OCI-LY3 (cell line): ENCODE data around the gene KIF11.

Experiments
- H2AFZ ChIP-seq: fragments of 200-600, 300-600 bp; shearing (Covaris generic); 2 replicates; pipeline ENCODE4 v1.6.0; 2014; ENCODE audit warnings: antibody characterized with exemption, low read depth, low read length
- H3K27ac ChIP-seq: fragments of 200-600, 300-600 bp; sonication (generic); 2 replicates; pipeline ENCODE4 v1.5.1; 2014; ENCODE audit warnings: mild to moderate bottlenecking, low read length, moderate library complexity, mixed read lengths
- H3K27me3 ChIP-seq: fragments of 200-600, 300-600 bp; sonication (generic); 2 replicates; pipeline ENCODE4 v1.6.1; 2014; ENCODE audit warnings: low read depth, low read length, mixed read lengths
- H3K36me3 ChIP-seq: fragments of 200-600, 300-600 bp; sonication (generic); replicated peaks from 2 replicates; pipeline ENCODE3; 2014; ENCODE audit warnings: low read depth, low read length, mixed read lengths
- H3K4me1 ChIP-seq: fragments of 300-600, 200-600 bp; sonication (generic); 2 replicates; pipeline ENCODE4 v1.6.1; 2014; ENCODE audit warnings: low read length, mixed read lengths
- H3K4me2 ChIP-seq: fragments of 200-600, 300-600 bp; sonication (generic); 2 replicates; pipeline ENCODE4 v1.6.1; 2014; ENCODE audit warnings: low read length, mixed read lengths
- H3K4me3 ChIP-seq: fragments of 300-600, 200-600 bp; sonication (generic); 2 replicates; pipeline ENCODE4 v1.5.1; 2014; ENCODE audit warnings: antibody characterized with exemption, mild to moderate bottlenecking, low read length, moderate library complexity
- H3K79me2 ChIP-seq: fragments of 300-600, 200-600 bp; shearing (Covaris generic); 2 replicates; pipeline ENCODE4 v1.6.1; 2014; ENCODE audit warnings: mild to moderate bottlenecking, low read length, mixed read lengths
- H3K9ac ChIP-seq: fragments of 300-600, 200-600 bp; shearing (Covaris generic); 2 replicates; pipeline ENCODE4 v1.6.0; 2014; ENCODE audit warnings: mild to moderate bottlenecking, low read length, moderate library complexity
- H3K9me3 ChIP-seq: fragments of 200-600, 300-600 bp; shearing (Covaris generic); 2 replicates; pipeline ENCODE4 v1.6.1; 2014; ENCODE audit warnings: low read length, mixed read lengths; ENCODE audit not compliant: insufficient read depth
- H4K20me1 ChIP-seq: fragments of 200-600, 300-600 bp; sonication (generic); 2 replicates; pipeline ENCODE4 v1.6.1; 2016; ENCODE audit warnings: low read length, mixed read lengths; ENCODE audit not compliant: insufficient read depth
- EZH2phosphoT487 ChIP-seq: fragments of 200-600 bp; shearing (Covaris generic); IDR thresholded peaks from 2 replicates; pipeline ENCODE4 v1.6.1; 2018; ENCODE audit warnings: antibody characterized with exemption, mixed run types, low read depth
- TF ChIP-seq, protein P1 (sequence below): fragments of 200-600, 300-600 bp; sonication (generic); IDR thresholded peaks from 2 replicates; pipeline ENCODE4 v1.5.1; 2014; ENCODE audit warnings: antibody characterized with exemption, low read length, low read depth

Gene KIF11

DNA sequence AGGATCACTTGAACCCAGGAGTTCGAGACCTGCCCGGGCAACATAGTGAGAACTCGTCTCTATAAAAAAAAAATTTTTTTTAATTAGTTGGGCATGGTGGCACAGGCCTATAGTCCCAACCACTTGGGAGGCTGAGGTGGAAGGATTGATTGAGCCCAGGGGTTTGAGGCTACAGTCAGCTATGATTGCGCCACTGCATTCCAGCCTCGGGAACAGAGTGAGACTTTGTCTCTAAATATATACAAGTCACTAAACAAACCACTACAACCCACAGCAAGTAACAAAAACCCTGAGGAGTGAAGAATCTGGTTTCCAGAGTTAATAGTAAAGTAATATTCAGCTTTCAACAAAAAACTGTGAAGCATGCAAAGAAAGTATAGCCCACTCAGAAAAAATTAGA is 64.1 kb downstream of the KIF11 start:
- Histone ChIP-seq H3K9ac (no peak overlapping the region), H3K79me2 (no peaks in the 10 kb centered on the region), H3K4me1 (peaks cover 38% of the 10 kb centered on the region), H3K36me3 (peaks cover 27% of the 10 kb centered on the region), H3K27me3 (no peaks in the 10 kb centered on the region), H2AFZ (no peak overlapping the region), H3K4me2 (no peak overlapping the region), H3K4me3 (no peak overlapping the region), H3K27ac (no peak overlapping the region), H3K9me3 (no peaks in the 10 kb centered on the region), H4K20me1 (no peaks in the 10 kb centered on the region)
- TF ChIP-seq, protein P1, sequence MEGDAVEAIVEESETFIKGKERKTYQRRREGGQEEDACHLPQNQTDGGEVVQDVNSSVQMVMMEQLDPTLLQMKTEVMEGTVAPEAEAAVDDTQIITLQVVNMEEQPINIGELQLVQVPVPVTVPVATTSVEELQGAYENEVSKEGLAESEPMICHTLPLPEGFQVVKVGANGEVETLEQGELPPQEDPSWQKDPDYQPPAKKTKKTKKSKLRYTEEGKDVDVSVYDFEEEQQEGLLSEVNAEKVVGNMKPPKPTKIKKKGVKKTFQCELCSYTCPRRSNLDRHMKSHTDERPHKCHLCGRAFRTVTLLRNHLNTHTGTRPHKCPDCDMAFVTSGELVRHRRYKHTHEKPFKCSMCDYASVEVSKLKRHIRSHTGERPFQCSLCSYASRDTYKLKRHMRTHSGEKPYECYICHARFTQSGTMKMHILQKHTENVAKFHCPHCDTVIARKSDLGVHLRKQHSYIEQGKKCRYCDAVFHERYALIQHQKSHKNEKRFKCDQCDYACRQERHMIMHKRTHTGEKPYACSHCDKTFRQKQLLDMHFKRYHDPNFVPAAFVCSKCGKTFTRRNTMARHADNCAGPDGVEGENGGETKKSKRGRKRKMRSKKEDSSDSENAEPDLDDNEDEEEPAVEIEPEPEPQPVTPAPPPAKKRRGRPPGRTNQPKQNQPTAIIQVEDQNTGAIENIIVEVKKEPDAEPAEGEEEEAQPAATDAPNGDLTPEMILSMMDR: no peak
- TF ChIP-seq EZH2phosphoT487: no peak

DNA sequence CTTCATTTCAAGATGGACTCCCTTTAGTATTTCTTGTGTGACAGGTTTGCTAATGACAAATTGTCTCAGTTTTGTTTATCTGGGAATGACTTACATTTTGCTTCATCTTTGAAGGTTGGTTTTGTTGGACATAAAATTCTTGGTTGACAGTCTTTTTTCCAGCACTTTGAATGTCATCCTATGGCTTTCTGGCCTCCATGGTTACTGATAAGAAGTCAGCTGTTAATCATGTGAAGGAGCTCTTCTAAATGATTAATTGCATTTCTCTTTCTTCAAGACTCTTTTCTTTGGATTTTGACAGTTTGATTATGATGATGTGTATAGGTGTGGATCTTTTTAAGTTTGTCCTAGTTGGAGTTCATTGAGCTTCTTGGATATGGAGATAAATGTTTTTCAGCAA is 69.9 kb downstream of the KIF11 start:
- no peak overlapping the region for H3K4me2 ChIP-seq
- no peak overlapping the region for H3K27ac ChIP-seq
- peaks cover 3% of the 10 kb centered on the region for H3K4me1 ChIP-seq
- no peak overlapping the region for H3K4me3 ChIP-seq
- H3K9me3 ChIP-seq: peaks cover 6% of the 10 kb centered on the region; the same call in 1 of the 2 replicates
- H3K79me2 ChIP-seq: no peaks in the 10 kb centered on the region
- H3K27me3 ChIP-seq: no peaks in the 10 kb centered on the region
- TF ChIP-seq EZH2phosphoT487: no peak
- TF ChIP-seq, protein P1: no peak
- no peak overlapping the region for H2AFZ ChIP-seq
- H4K20me1 ChIP-seq: no peaks in the 10 kb centered on the region
- no peak overlapping the region for H3K9ac ChIP-seq
- peaks cover 6% of the 10 kb centered on the region for H3K36me3 ChIP-seq

DNA sequence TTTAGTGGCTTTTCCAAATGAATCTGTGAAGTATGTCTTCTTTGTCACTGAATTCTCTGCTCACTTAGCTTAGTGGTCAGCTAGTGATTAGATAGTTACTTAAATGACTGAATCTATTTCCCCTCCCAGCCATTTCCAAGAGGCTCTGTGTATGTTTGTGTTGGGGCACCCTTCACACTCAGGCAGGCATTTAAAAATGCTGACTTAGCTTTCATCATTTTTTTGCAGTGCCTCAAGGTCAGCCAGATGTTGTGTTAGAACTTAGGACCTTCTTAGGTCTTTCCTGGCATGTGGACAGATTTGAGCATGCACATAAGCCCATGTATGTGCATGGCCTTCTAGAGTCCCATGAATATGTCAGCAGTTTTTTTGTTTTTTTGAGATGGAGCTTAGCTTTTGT is 71.4 kb downstream of the KIF11 start:
- Histone ChIP-seq H4K20me1 (no peaks in the 10 kb centered on the region), H3K9ac (no peak overlapping the region), H3K27ac (no peak overlapping the region), H2AFZ (no peak overlapping the region), H3K36me3 (peaks cover 6% of the 10 kb centered on the region), H3K27me3 (no peaks in the 10 kb centered on the region), H3K9me3 (peaks cover 6% of the 10 kb centered on the region; the same call in 1 of the 2 replicates), H3K4me3 (no peak overlapping the region), H3K4me1 (no peaks in the 10 kb centered on the region), H3K4me2 (no peak overlapping the region), H3K79me2 (no peaks in the 10 kb centered on the region)
- TF ChIP-seq, protein P1: no peak
- no peak for TF ChIP-seq EZH2phosphoT487

DNA sequence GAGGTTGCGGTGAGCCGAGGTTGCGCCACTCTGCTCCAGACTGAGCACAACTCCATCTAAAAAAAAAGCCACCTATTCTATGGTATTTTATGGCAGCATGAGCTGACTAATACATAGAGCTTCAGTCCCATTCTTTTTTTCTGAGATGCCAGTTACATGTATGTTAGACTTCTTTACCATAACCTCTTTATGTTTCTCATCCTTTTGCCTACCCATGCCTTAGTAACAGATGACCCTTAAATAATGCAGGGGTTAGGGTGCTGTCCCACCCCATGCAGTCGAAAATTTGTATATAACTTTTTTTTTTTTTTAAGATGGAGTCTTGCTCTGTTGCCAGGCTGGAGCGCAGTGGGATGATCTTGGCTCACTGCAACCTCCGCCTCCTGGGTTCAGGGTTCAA is 74.1 kb downstream of the KIF11 start:
- Histone ChIP-seq H3K4me1 (no peaks in the 10 kb centered on the region), H3K9me3 (peaks cover 6% of the 10 kb centered on the region; the same call in 1 of the 2 replicates), H4K20me1 (no peaks in the 10 kb centered on the region), H3K27ac (no peak overlapping the region), H3K27me3 (no peaks in the 10 kb centered on the region), H3K79me2 (no peaks in the 10 kb centered on the region), H3K4me2 (no peak overlapping the region), H3K36me3 (peaks cover 6% of the 10 kb centered on the region), H3K4me3 (no peak overlapping the region), H3K9ac (no peak overlapping the region), H2AFZ (no peak overlapping the region)
- TF ChIP-seq, protein P1: no peak
- no peak for TF ChIP-seq EZH2phosphoT487
